HEK293T (cell line): ENCODE results near the gene CDC37.

ENCODE experiments used
- CTCF ChIA-PET: fragments of 350-600 bp; formaldehyde crosslinking; extraction: SDS; loops from one replicate; lab custom pipeline; 2021; ENCODE audit warnings: antibody characterized with exemption, inconsistent platforms; lab: Yijun Ruan, JAX
- POLR2A ChIA-PET: fragments of 350-600 bp; formaldehyde crosslinking; extraction: SDS; loops from one replicate; lab custom pipeline; 2020; ENCODE audit warnings: antibody characterized with exemption, inconsistent platforms; lab: Yijun Ruan, JAX
- DNase-seq: peaks from one replicate; pipeline ENCODE4 v3.0.0; 2012; ENCODE audit warnings: mixed read lengths; ENCODE audit errors: extremely low spot score
- ARNT ChIP-seq: fragments of 450-650 bp; IDR thresholded peaks from 2 replicates; pipeline ENCODE4 v1.6.1; 2017; ENCODE audit warnings: mild to moderate bottlenecking
- BHLHE40 ChIP-seq: fragments of 450-650 bp; IDR thresholded peaks from 2 replicates; pipeline ENCODE4 v1.6.1; 2016; ENCODE audit warnings: mild to moderate bottlenecking, moderate library complexity, borderline replicate concordance
- CTBP1 ChIP-seq: fragments of 450-650 bp; IDR thresholded peaks from 2 replicates; pipeline ENCODE4 v1.6.1; 2016; ENCODE audit warnings: borderline replicate concordance
- ELF4 ChIP-seq: fragments of 450-650 bp; IDR thresholded peaks from 2 replicates; pipeline ENCODE4 v1.6.1; 2017; ENCODE audit warnings: antibody characterized with exemption
- FOXA1 ChIP-seq: fragments of 450-650 bp; IDR thresholded peaks from 2 replicates; pipeline ENCODE4 v1.6.1; 2016; ENCODE audit warnings: mild to moderate bottlenecking
- FOXK2 ChIP-seq: fragments of 450-650 bp; IDR thresholded peaks from 2 replicates; pipeline ENCODE4 v1.6.1; 2016; ENCODE audit warnings: mild to moderate bottlenecking
- FOXM1 ChIP-seq: fragments of 450-650 bp; IDR thresholded peaks from 2 replicates; pipeline ENCODE4 v1.6.1; 2017; ENCODE audit warnings: mild to moderate bottlenecking, borderline replicate concordance
- HDGF ChIP-seq: fragments of 450-650 bp; IDR thresholded peaks from 2 replicates; pipeline ENCODE4 v1.6.1; 2017; ENCODE audit warnings: antibody characterized with exemption, borderline replicate concordance
- L3MBTL2 ChIP-seq: fragments of 450-650 bp; conservative IDR thresholded peaks from 2 replicates; pipeline ENCODE4 v1.6.1; 2016; ENCODE audit warnings: mild to moderate bottlenecking
- LEF1 ChIP-seq: fragments of 450-650 bp; IDR thresholded peaks from 2 replicates; pipeline ENCODE4 v1.6.1; 2017; ENCODE audit warnings: mild to moderate bottlenecking, borderline replicate concordance
- NFRKB ChIP-seq: fragments of 450-650 bp; IDR thresholded peaks from 2 replicates; pipeline ENCODE4 v1.6.1; 2016; ENCODE audit warnings: mild to moderate bottlenecking, moderate library complexity
- PKNOX1 ChIP-seq: fragments of 450-650 bp; IDR thresholded peaks from 2 replicates; pipeline ENCODE4 v1.6.1; 2016
- SP1 ChIP-seq: fragments of 450-650 bp; IDR thresholded peaks from 2 replicates; pipeline ENCODE4 v1.6.1; 2017
- SUZ12 ChIP-seq: fragments of 450-650 bp; IDR thresholded peaks from 2 replicates; pipeline ENCODE4 v1.6.1; 2016; ENCODE audit warnings: mild to moderate bottlenecking
- TARDBP ChIP-seq: fragments of 450-650 bp; IDR thresholded peaks from 2 replicates; pipeline ENCODE4 v1.6.1; 2016
- ZNF384 ChIP-seq: fragments of 450-650 bp; IDR thresholded peaks from 2 replicates; pipeline ENCODE4 v1.6.1; 2016

Gene CDC37

DNA sequence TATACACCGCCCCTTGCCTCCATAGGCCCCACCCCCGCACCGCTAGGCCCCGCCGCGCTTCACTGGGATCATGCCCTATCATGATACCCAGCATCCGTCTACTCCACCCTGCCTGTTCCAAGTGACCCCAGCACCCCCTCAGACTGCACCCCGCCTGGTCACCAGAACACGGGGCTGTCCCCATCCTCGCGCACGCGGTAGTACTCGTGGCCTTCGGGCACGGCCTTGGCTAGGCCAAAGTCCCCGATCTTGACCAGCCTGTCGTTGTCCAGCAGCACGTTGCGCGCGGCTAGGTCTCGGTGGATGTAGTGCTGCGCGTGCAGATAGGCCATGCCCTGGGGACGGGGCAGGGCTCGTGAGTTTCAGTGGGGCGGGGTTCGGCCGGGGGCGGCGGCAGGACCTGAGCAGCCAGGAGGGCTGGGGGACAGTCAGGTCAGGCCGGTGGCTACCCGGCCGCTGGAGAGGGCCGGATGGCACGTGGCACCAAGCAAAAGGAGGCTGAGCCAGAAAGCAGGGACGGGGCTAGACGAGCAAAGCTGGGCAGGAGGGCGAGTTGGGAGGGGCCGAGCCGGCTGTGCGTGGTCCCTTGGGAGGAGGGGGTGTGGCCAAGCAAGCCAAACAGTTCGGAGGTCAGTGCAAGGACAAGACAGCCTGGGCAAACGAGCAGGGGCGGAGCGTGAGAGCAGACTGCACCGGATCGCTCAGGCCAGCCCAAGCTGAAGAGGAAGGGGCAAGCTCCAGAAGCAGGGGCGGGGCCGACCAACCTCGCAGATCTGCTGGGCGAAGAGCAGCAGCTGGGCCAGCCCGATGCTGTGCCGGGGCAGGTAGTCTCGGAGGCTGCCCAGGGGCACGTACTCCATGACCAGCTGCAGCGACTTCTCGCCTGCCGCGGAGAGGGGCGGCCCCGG lies 50.3 kb downstream of the CDC37 start:
- ChIA-PET POLR2A (no interaction called here), CTCF (no interaction called here)
- TF ChIP-seq TARDBP: no peak
- TF ChIP-seq PKNOX1: no peak
- no peak for TF ChIP-seq ARNT
- TF ChIP-seq BHLHE40: no peak
- TF ChIP-seq CTBP1: no peak
- no peak for TF ChIP-seq FOXA1
- no peak for TF ChIP-seq FOXM1
- TF ChIP-seq SP1: no peak
- no peak for TF ChIP-seq ELF4
- no peak for TF ChIP-seq HDGF
- no peak for TF ChIP-seq ZNF384
- no peak for TF ChIP-seq FOXK2
- no peak for TF ChIP-seq L3MBTL2
- no peak for TF ChIP-seq NFRKB
- no peak for TF ChIP-seq SUZ12
- DNase-seq: no peak

- DNase-seq: no peak
- ChIA-PET POLR2A (no interaction called here), CTCF (no interaction called here)
- TF ChIP-seq LEF1: no peak
- no peak for TF ChIP-seq FOXA1
- no peak for TF ChIP-seq BHLHE40
- no peak for TF ChIP-seq NFRKB
- TF ChIP-seq ARNT: no peak
- TF ChIP-seq SUZ12: no peak
- no peak for TF ChIP-seq ZNF384
- TF ChIP-seq PKNOX1: no peak
- TF ChIP-seq FOXK2: no peak
- TF ChIP-seq TARDBP: no peak
- no peak for TF ChIP-seq HDGF
- TF ChIP-seq ELF4: no peak
- TF ChIP-seq SP1: no peak
- TF ChIP-seq CTBP1: no peak
- no peak for TF ChIP-seq FOXM1
These were observed 56.8 kb downstream of the CDC37 start for GRCh38 chr19:10346509-10346908.

DNA sequence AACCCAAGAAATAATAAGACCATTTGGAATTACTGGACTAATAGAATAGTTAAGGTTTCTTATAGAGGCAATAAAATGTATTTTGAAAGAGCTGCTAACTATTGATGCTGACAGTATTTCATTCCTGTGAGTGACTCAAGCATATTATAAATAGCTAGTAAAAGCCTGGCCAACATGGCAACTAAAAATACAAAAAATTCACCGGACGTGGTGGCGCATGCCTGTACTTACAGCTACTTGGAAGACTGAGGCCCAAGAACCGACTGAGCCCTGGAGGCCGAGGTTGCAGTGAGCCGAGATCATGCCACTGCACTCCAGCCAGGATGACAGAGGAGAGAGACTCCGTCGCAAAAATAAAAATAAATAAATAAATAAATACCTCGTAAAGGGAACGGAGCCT lies 58.6 kb downstream of the CDC37 start:
- TF ChIP-seq LEF1 (no peak), ZNF384 (no peak), TARDBP (no peak), ARNT (no peak), PKNOX1 (no peak), HDGF (no peak), SUZ12 (no peak), FOXK2 (no peak), CTBP1 (no peak), FOXA1 (no peak), L3MBTL2 (no peak), ELF4 (no peak), BHLHE40 (no peak), SP1 (no peak), NFRKB (no peak), FOXM1 (no peak)
- CTCF ChIA-PET: interaction anchor here (0.7 to 1.2 kb wide), 2 partner anchors 10 to 610 kb away, joined by 3 to 4 read pairs; no protein-coding TSS in a partner anchor
- DNase-seq: no peak
- POLR2A ChIA-PET: no interaction called here

GRCh38 chr19:10343495-10343894 lies 59.8 kb downstream of the CDC37 start:
- DNase-seq: no peak
- POLR2A ChIA-PET: interaction anchor here (1.4 kb wide), 1 partner anchor 10 kb away, joined by 4 read pairs; the partner anchor contains the start of gene RAVER1

More at GRCh38 chr19:10343495-10343894, 59.8 kb downstream of the CDC37 start:
- no peak for TF ChIP-seq CTBP1
- TF ChIP-seq ZNF384: no peak
- no peak for TF ChIP-seq ARNT
- no peak for TF ChIP-seq FOXM1
- TF ChIP-seq ELF4: no peak
- TF ChIP-seq FOXA1: no peak
- CTCF ChIA-PET: interaction anchor here (0.7 kb wide), 1 partner anchor 45 kb away, joined by 4 read pairs; no protein-coding TSS in a partner anchor
